Neuronal stem cell (in vitro differentiated cells): Measurements from ENCODE around the gene PTX4.

ENCODE experiments used
- DNase-seq: peaks from one replicate; pipeline ENCODE4 v3.0.0-alpha.2; 2013; ENCODE audit warnings: low spot score
- H2AFZ ChIP-seq: one replicate; pipeline ENCODE4 v1.6.1; 2013; ENCODE audit warnings: mild to moderate bottlenecking, low read length, inconsistent platforms
- H2AK5ac ChIP-seq: 2 replicates; pipeline ENCODE4 v1.6.1; 2013; ENCODE audit warnings: low read depth, mild to moderate bottlenecking, inconsistent platforms, low read length, moderate library complexity, mixed read lengths
- H2BK120ac ChIP-seq: 2 replicates; pipeline ENCODE4 v1.6.1; 2013; ENCODE audit warnings: low read depth, mild to moderate bottlenecking, inconsistent platforms, low read length, moderate library complexity, mixed read lengths
- H2BK12ac ChIP-seq: one replicate; pipeline ENCODE4 v1.6.1; 2013; ENCODE audit warnings: low read length, inconsistent platforms
- H2BK15ac ChIP-seq: 2 replicates; pipeline ENCODE4 v1.6.1; 2013; ENCODE audit warnings: mild to moderate bottlenecking, low read length, inconsistent platforms, mixed read lengths
- H2BK5ac ChIP-seq: one replicate; pipeline ENCODE4 v1.6.1; 2013; ENCODE audit warnings: inconsistent platforms, mild to moderate bottlenecking, low read length, moderate library complexity
- H3K14ac ChIP-seq: one replicate; pipeline ENCODE4 v1.6.1; 2013; ENCODE audit warnings: low read length, inconsistent platforms
- H3K18ac ChIP-seq: 2 replicates; pipeline ENCODE4 v1.6.1; 2013; ENCODE audit warnings: low read length, inconsistent platforms
- H3K23ac ChIP-seq: 2 replicates; pipeline ENCODE4 v1.6.1; 2013; ENCODE audit warnings: low read depth, mild to moderate bottlenecking, mixed read lengths, low read length, inconsistent platforms; ENCODE audit not compliant: poor library complexity
- H3K27ac ChIP-seq: replicated peaks from 3 replicates; pipeline ENCODE4 v1.5.1; 2013; ENCODE audit warnings: low read length, inconsistent platforms
- H3K27me3 ChIP-seq, 3 experiments: 2 replicates each; pipeline ENCODE4 v1.6.1; 2013; ENCODE audit warnings: low read length in 3 of 3, mild to moderate bottlenecking in 2 of 3, inconsistent platforms in 1 of 3, low read depth in 1 of 3, mixed read lengths in 1 of 3, moderate library complexity in 1 of 3; ENCODE audit not compliant: control insufficient read depth in 3 of 3, insufficient read depth in 3 of 3
- H3K36me3 ChIP-seq, 2 donors: replicated peaks in 1 of 2; 2 replicates each; pipeline ENCODE4 v1.6.1; 2013; ENCODE audit warnings: low read length in 2 of 2; ENCODE audit not compliant: control insufficient read depth in 2 of 2, insufficient read depth in 2 of 2
- H3K4ac ChIP-seq: 2 replicates; pipeline ENCODE4 v1.6.1; 2013; ENCODE audit warnings: inconsistent platforms, mild to moderate bottlenecking, low read length, moderate library complexity
- H3K4me1 ChIP-seq, 2 donors: 1 replicate in 1 of 2; 2 replicates in 1 of 2; pipeline ENCODE4 v1.6.1; 2013; ENCODE audit warnings: low read length in 2 of 2, low read depth in 1 of 2; ENCODE audit not compliant: control insufficient read depth in 2 of 2, insufficient read depth in 1 of 2
- H3K4me2 ChIP-seq: one replicate; pipeline ENCODE4 v1.6.1; 2013; ENCODE audit warnings: mild to moderate bottlenecking, low read length, inconsistent platforms; ENCODE audit not compliant: insufficient read depth, poor library complexity, severe bottlenecking
- H3K4me3 ChIP-seq, 2 donors: 2 replicates each; pipeline ENCODE4 v1.5.1; 2013; ENCODE audit warnings: low read length in 2 of 2, mild to moderate bottlenecking in 2 of 2, inconsistent platforms in 1 of 2, moderate library complexity in 1 of 2
- H3K79me1 ChIP-seq: one replicate; pipeline ENCODE4 v1.6.1; 2013; ENCODE audit warnings: low read depth, mild to moderate bottlenecking, inconsistent platforms, low read length, moderate library complexity
- H3K9ac ChIP-seq: one replicate; pipeline ENCODE4 v1.6.1; 2013; ENCODE audit warnings: mild to moderate bottlenecking, low read depth, low read length, inconsistent platforms; ENCODE audit not compliant: poor library complexity
- H3K9me3 ChIP-seq, 2 donors: replicated peaks in 1 of 2; 2 replicates each; pipeline versions ENCODE3 to v1.6.1; 2013; ENCODE audit warnings: low read length in 2 of 2, mild to moderate bottlenecking in 2 of 2, inconsistent platforms in 1 of 2, low read depth in 1 of 2, mixed read lengths in 1 of 2, moderate library complexity in 1 of 2; ENCODE audit not compliant: control insufficient read depth in 2 of 2, insufficient read depth in 1 of 2
- H4K8ac ChIP-seq: one replicate; pipeline ENCODE4 v1.6.1; 2013; ENCODE audit warnings: low read depth, mild to moderate bottlenecking, inconsistent platforms, low read length, moderate library complexity
- H4K91ac ChIP-seq: one replicate; pipeline ENCODE4 v1.6.1; 2013; ENCODE audit warnings: low read length, low read depth, mild to moderate bottlenecking, inconsistent platforms; ENCODE audit not compliant: poor library complexity
- WGBS, 2 donors: extraction: QIAGEN DNeasy Blood & Tissue Kit; methylation state at CpG; one replicate each; pipeline ENCODE4 v1.1.7; 2013; ENCODE audit warnings: missing lambda C conversion rate in 2 of 2, mixed read lengths in 1 of 2; ENCODE audit not compliant: insufficient read length in 2 of 2, insufficient replicate concordance in 1 of 2; ENCODE audit errors: extremely low coverage in 2 of 2; 5-methylcytosine and 5-hydroxymethylcytosine counted together

The PTX4 gene

GRCh38 chr16:1445518-1446203 lies 43.1 kb downstream of the PTX4 start:
- Histone ChIP-seq H3K9ac (no peak overlapping the region), H3K14ac (no peak overlapping the region), H4K91ac (no peak overlapping the region), H3K23ac (no peak overlapping the region), H2AK5ac (peak overlapping the region; percentile 14), H2BK5ac (no peak overlapping the region), H2BK15ac (no peak overlapping the region), H2AFZ (no peak overlapping the region), H3K9me3 (no peaks in the 10 kb centered on the region), H3K79me1 (peaks cover 3% of the 10 kb centered on the region), H3K27me3 (no peaks in the 10 kb centered on the region), H3K4me2 (no peak overlapping the region), H2BK12ac (no peak overlapping the region), H3K18ac (no peak overlapping the region), H3K4me1 (no peaks in the 10 kb centered on the region), H3K36me3 (peaks cover 6 to 41% of the 10 kb centered on the region in 2 donors), H3K4me3 (no peak overlapping the region), H4K8ac (no peak overlapping the region), H2BK120ac (no peak overlapping the region), H3K4ac (no peak overlapping the region), H3K27ac (no peak overlapping the region)
- WGBS, 2 donors, result no CpG with 5 or more reads among the region's 25 CpGs
- DNase-seq, result no peak

DNA sequence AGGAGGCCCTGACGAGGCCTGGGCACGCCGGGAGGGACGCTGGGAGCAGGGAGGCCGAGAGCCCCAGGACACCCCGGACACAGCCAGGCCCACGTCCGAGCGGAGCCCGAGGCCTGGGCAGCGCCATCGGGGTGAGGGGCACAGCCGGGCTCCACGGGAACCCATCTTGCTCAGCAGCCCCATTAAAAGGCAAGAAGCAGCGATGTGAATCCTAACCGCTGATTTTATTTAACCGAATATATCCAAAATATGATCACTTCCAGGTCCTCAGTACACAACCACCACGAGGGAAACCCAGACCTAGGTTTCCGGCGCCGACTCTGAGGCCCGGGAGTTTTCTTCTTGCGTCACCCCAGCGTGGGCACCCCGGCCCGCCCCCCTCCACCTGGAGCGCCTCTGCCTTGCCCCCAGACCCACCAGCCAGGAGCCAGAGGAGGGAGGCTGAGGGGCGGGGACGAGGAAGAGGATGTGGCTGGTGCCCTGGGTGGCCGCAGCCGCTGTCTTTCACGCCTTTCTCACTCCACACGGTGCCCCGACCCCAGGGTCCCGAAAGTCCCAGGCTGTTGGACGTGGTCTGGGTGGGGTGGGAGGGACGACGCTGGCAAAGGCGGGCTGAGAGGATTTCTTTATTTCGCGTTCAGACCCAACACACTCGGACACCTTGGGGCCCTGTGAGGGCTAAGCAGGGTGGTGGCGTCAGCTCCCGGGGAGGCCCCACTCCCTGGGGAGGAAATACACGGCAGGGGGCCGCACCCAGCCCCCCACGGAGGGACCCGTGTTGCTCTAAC lies 43.8 kb downstream of the PTX4 start:
- H3K14ac ChIP-seq, result no peak overlapping the region
- no CpG with 5 or more reads among the region's 48 CpGs for WGBS, 2 donors

GRCh38 chr16:1443980-1444729 lies 44.6 kb downstream of the PTX4 start, which contains the start of gene CCDC154:
CCDC154 (minus strand) TSS chr16:1444556; CDS start chr16:1444322, 234 bp downstream.
- H3K27ac ChIP-seq, result no peak within 1 kb of the TSS

More for the DNA sequence above, 43.8 kb downstream of the PTX4 start:
- Histone ChIP-seq H2BK5ac (no peak overlapping the region), H3K23ac (no peak overlapping the region), H3K9ac (no peak overlapping the region), H4K91ac (no peak overlapping the region), H2AFZ (no peak overlapping the region), H2BK120ac (no peak overlapping the region), H3K36me3 (peaks cover 6 to 33% of the 10 kb centered on the region in 2 donors), H3K4me1 (no peaks in the 10 kb centered on the region), H3K27ac (no peak overlapping the region), H3K4ac (no peak overlapping the region), H2AK5ac (peak overlapping the region; percentile 37), H3K4me3 (no peak overlapping the region), H2BK12ac (no peak overlapping the region), H4K8ac (no peak overlapping the region), H3K4me2 (no peak overlapping the region), H3K9me3 (no peaks in the 10 kb centered on the region), H3K27me3 (no peaks in the 10 kb centered on the region), H2BK15ac (no peak overlapping the region), H3K79me1 (peaks cover 3% of the 10 kb centered on the region), H3K18ac (no peak overlapping the region)
- no peak for DNase-seq

More at GRCh38 chr16:1443980-1444729, 44.6 kb downstream of the PTX4 start, which contains the start of gene CCDC154:
- H3K9me3 ChIP-seq, result no peaks in the 10 kb centered on the region
- H3K9ac ChIP-seq, result no peak within 1 kb of the TSS
- peak within 1 kb of the TSS; percentile 82 for H2BK5ac ChIP-seq
- H2BK12ac ChIP-seq, result no peak within 1 kb of the TSS
- no peak within 1 kb of the TSS for H4K91ac ChIP-seq
- H2BK120ac ChIP-seq, result no peak within 1 kb of the TSS
- no peak within 1 kb of the TSS for H2AFZ ChIP-seq
- no peaks in the 10 kb centered on the region for H3K27me3 ChIP-seq
- WGBS, 2 donors, result no CpG with 5 or more reads among the region's 27 CpGs
- no peak within 1 kb of the TSS for H3K4me2 ChIP-seq
- H3K14ac ChIP-seq, result no peak within 1 kb of the TSS
- no peak within 1 kb of the TSS for H3K4me3 ChIP-seq
- H2AK5ac ChIP-seq, result peak within 1 kb of the TSS; percentile 37
- no peak within 1 kb of the TSS for H2BK15ac ChIP-seq
- no peak for DNase-seq
- H3K18ac ChIP-seq, result peak within 1 kb of the TSS; percentile 27
- H3K36me3 ChIP-seq, result peaks cover 3 to 26% of the 10 kb centered on the region in 2 donors
- peaks cover 3% of the 10 kb centered on the region for H3K79me1 ChIP-seq
- H4K8ac ChIP-seq, result no peak within 1 kb of the TSS
- no peak within 1 kb of the TSS for H3K23ac ChIP-seq
- no peaks in the 10 kb centered on the region for H3K4me1 ChIP-seq
- H3K4ac ChIP-seq, result no peak within 1 kb of the TSS
